Measurements from ENCODE around the gene TP53I13. TPM values are rescaled to one million over a fixed set of nuclear protein-coding genes. Genes with fewer than 3 reads are reported as not detected.

TP53I13 gene
- total and polyA plus RNA-seq, 2 of the 4 experiments (the other 2 are of a cell fraction) = 22.0 to 48.3 TPM

DNA sequence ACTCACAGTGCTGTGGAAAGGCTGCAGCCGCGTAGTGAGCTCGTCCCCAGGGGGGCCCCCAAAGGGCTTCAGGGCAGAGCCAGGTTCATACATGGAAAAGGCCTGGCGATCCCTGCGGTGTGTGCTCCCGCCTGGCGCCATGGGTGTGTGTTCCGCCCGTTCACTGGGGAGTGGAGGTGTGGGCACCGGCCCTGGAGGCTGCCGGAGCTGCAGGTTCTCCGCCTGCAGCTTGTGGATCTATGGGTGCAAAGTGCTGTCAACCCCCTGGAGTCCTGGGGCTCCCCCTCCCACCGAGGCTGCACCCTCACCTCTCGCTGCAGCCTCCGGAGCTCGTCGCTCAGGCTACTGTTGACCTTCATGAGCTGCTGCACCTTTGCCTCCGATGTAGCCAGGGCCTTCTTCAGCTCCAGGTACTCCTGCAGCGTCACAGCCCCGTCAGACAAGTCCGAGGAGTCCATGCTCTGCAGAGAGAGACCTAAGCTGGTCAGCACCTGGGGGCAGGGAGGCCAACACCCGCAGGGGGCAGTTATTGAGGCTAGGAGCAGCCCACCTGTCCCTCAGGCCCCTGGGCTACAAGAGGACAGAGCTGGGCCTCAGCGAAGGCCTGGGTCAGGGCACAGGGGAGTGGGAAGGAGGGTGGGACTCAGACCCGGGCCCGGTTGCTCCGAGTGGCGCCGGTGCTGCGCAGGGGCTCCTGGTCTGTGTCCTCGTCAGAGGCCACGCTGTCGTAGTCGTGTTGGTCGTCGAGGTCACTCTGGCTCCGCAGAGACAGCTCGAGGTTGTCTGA, 7.9 kb downstream of the TP53I13 start:
- Histone ChIP-seq H3K79me1 (ENCODE audit: low read depth in 1 of 2, low read length in 2 of 2) (peaks cover 0 to 36% of the 10 kb centered on the region in 2 experiments; a peak in 3 of 4 replicates), H3K27ac (ENCODE audit: insufficient read depth, low read length) (no peak overlapping the region), H2AFZ (replicated peaks; ENCODE audit: low read length, poor library complexity) (peak overlapping the region; percentile 32), H3K9ac (ENCODE audit: low read depth, low read length) (no peak overlapping the region), H2BK20ac (ENCODE audit: low read depth, low read length) (no peak overlapping the region), H4K20me1 (ENCODE audit: insufficient read depth, low read length) (peaks cover 7% of the 10 kb centered on the region), H4K8ac (ENCODE audit: low read depth in 2 of 2, low read length in 2 of 2) (no peak overlapping the region), H3K23ac (ENCODE audit: low read depth, low read length) (no peak overlapping the region), H3K14ac (replicated peaks; ENCODE audit: low read depth, low read length) (no peak overlapping the region), H4K5ac (ENCODE audit: low read depth, low read length) (no peak overlapping the region), H3K4ac (ENCODE audit: low read depth, low read length) (no peak overlapping the region), H3K56ac (ENCODE audit: extremely low read depth, insufficient read depth, low read length) (no peak overlapping the region), H2AK9ac (replicated peaks; ENCODE audit: low read depth, low read length, poor library complexity) (no peak overlapping the region), H3K4me3 (ENCODE audit: insufficient read depth, low read depth, low read length) (no peak overlapping the region), H3K9me1 (ENCODE audit: insufficient read depth, low read length) (no peaks in the 10 kb centered on the region; the same call in 1 of the 2 replicates), H2BK15ac (ENCODE audit: low read depth, low read length) (no peak overlapping the region), H4K91ac (ENCODE audit: insufficient read depth, low read depth, low read length) (no peak overlapping the region), H3K18ac (ENCODE audit: low read depth, low read length) (no peak overlapping the region), H3K4me1 (ENCODE audit: control insufficient read depth, insufficient read depth, low read length) (peaks cover 8% of the 10 kb centered on the region; the same call in 1 of the 2 replicates), H3K9me3 (ENCODE audit: control insufficient read depth, insufficient read depth, low read length) (no peaks in the 10 kb centered on the region), H3K27me3 (ENCODE audit: control insufficient read depth, insufficient read depth, low read length) (no peaks in the 10 kb centered on the region), H3K4me2 (ENCODE audit: low read depth, low read length) (no peak overlapping the region), H3K36me3 (ENCODE audit: control insufficient read depth, insufficient read depth, low read length) (peaks cover 66% of the 10 kb centered on the region), H2BK120ac (ENCODE audit: low read depth, low read length) (no peak overlapping the region), H2AK5ac (ENCODE audit: low read depth, low read length) (no peak overlapping the region), H2BK5ac (ENCODE audit: low read depth, low read length, poor library complexity, severe bottlenecking) (no peak overlapping the region)
- ChIA-PET CTCF (interaction anchor here (1.5 kb wide), 1 partner anchor 206 kb away, joined by 3 read pairs; no protein-coding TSS in a partner anchor), POLR2A (ENCODE audit: unreplicated experiment) (interaction anchor here (0.5 kb wide), 1 partner anchor 1675 kb away, joined by 10 read pairs; no protein-coding TSS in a partner anchor)
- WGBS, 2 experiments (ENCODE audit: extremely low coverage in 2 of 2, insufficient read length in 1 of 2) = 96% methylated on average over 16 of the region's 37 CpGs; no CpG with 5 or more reads in 1 of the 2 experiments
- in situ Hi-C loops (cut with MboI; ENCODE audit: low sequenced_read_pairs) = no loop called here
- intact Hi-C loops (cut with micrococcal nuclease) = no loop called here
- ATAC-seq (ENCODE audit: low read depth) = no peak
- BruUV-seq (replicated peaks) = no TSS peak
- dilution Hi-C loops (cut with HindIII; ENCODE audit: low sequenced_read_pairs, unreplicated experiment) = no loop called here
- no peak for DNase-seq
- no peak for TF ChIP-seq BHLHE40 (IDR thresholded peaks at IDR 0.05; ENCODE audit: low read depth, low read length)
- TF ChIP-seq POLR2A (IDR thresholded peaks at IDR 0.05; ENCODE audit: low read depth, low read length) = no peak
- TF ChIP-seq RAD21 (IDR thresholded peaks at IDR 0.05; ENCODE audit: low read length) = no peak
- TF ChIP-seq NFE2L2 (IDR thresholded peaks at IDR 0.05; ENCODE audit: low read depth, low read length) = no peak
- no peak for TF ChIP-seq MXI1 (IDR thresholded peaks at IDR 0.05; ENCODE audit: borderline replicate concordance, low read depth, low read length)
- no peak for TF ChIP-seq CEBPB (IDR thresholded peaks at IDR 0.05; ENCODE audit: low read depth, low read length)
- TF ChIP-seq CHD1 (IDR thresholded peaks at IDR 0.05; ENCODE audit: low read depth, low read length) = no peak
- no peak for TF ChIP-seq RCOR1 (IDR thresholded peaks at IDR 0.05; ENCODE audit: insufficient replicate concordance, low read length)
- TF ChIP-seq, protein P1, sequence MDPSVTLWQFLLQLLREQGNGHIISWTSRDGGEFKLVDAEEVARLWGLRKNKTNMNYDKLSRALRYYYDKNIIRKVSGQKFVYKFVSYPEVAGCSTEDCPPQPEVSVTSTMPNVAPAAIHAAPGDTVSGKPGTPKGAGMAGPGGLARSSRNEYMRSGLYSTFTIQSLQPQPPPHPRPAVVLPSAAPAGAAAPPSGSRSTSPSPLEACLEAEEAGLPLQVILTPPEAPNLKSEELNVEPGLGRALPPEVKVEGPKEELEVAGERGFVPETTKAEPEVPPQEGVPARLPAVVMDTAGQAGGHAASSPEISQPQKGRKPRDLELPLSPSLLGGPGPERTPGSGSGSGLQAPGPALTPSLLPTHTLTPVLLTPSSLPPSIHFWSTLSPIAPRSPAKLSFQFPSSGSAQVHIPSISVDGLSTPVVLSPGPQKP (IDR thresholded peaks at IDR 0.05; ENCODE audit: borderline replicate concordance, low read depth, low read length) = no peak
- TF ChIP-seq, protein P2, sequence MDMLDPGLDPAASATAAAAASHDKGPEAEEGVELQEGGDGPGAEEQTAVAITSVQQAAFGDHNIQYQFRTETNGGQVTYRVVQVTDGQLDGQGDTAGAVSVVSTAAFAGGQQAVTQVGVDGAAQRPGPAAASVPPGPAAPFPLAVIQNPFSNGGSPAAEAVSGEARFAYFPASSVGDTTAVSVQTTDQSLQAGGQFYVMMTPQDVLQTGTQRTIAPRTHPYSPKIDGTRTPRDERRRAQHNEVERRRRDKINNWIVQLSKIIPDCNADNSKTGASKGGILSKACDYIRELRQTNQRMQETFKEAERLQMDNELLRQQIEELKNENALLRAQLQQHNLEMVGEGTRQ (IDR thresholded peaks at IDR 0.05; ENCODE audit: low read depth, low read length) = no peak
- TF ChIP-seq, protein P3, sequence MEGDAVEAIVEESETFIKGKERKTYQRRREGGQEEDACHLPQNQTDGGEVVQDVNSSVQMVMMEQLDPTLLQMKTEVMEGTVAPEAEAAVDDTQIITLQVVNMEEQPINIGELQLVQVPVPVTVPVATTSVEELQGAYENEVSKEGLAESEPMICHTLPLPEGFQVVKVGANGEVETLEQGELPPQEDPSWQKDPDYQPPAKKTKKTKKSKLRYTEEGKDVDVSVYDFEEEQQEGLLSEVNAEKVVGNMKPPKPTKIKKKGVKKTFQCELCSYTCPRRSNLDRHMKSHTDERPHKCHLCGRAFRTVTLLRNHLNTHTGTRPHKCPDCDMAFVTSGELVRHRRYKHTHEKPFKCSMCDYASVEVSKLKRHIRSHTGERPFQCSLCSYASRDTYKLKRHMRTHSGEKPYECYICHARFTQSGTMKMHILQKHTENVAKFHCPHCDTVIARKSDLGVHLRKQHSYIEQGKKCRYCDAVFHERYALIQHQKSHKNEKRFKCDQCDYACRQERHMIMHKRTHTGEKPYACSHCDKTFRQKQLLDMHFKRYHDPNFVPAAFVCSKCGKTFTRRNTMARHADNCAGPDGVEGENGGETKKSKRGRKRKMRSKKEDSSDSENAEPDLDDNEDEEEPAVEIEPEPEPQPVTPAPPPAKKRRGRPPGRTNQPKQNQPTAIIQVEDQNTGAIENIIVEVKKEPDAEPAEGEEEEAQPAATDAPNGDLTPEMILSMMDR (conservative IDR thresholded peaks at IDR 0.05; ENCODE audit: low read depth, low read length) = no peak
- TF ChIP-seq MAZ (IDR thresholded peaks at IDR 0.05; ENCODE audit: borderline replicate concordance, low read depth, low read length) = no peak
- no peak for TF ChIP-seq FOS (IDR thresholded peaks at IDR 0.05; ENCODE audit: low read depth, low read length)
- no peak for TF ChIP-seq MAFK (IDR thresholded peaks at IDR 0.05; ENCODE audit: low read depth, low read length)
- TF ChIP-seq RFX5 (IDR thresholded peaks at IDR 0.05; ENCODE audit: low read depth, low read length) = no peak

Data from IMR-90 (cell line).